Stimulated activated CD8-positive, alpha-beta memory T cell treated with anti-CD3 and anti-CD28 coated beads, Interleukin-4, amount 100 ng/mL, for 48 hours (primary cell): Measurements from ENCODE around the gene NUDT14.

Experiments
- DNase-seq: peaks from one replicate; pipeline ENCODE4 v3.0.0-alpha.2; 2020

NUDT14 gene

DNA sequence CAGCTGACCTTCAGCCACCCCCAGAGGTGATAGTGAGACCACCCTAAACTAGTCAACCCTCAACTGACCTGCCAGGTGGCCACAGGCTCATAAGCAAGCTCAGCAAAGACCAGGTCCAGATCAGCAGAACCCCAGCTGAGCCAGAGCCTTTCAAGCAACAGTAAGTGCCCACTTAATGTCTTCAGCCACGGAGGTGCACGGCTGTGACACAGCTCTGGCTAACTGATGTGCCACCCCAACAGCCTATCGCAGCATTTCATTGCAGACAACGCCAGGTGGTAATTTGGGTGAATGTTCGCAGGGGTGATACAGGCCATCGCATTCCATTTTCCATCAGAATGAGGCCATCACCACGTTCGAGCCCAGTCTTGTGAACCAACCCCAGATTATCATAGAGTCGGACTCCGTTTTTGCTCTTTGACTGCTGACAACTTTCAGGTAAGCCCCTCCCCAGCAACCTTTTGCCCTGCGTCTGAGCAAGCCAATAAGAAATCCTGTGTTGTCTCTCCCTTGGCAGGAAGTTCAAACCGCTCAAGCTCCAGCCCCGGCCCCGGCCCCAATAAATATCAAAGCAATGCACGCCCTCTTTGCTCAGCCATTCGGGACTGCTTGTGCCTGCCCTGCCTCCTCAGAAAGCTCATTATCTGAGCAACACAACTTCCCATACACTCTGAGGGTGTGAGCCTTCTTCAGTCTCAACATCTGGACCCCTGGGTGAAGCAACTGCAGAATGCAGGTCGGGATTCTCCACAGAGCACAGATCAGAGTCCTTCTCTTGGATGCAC is 56.9 kb downstream of the NUDT14 start:
- peak; percentile 9 for DNase-seq

DNA sequence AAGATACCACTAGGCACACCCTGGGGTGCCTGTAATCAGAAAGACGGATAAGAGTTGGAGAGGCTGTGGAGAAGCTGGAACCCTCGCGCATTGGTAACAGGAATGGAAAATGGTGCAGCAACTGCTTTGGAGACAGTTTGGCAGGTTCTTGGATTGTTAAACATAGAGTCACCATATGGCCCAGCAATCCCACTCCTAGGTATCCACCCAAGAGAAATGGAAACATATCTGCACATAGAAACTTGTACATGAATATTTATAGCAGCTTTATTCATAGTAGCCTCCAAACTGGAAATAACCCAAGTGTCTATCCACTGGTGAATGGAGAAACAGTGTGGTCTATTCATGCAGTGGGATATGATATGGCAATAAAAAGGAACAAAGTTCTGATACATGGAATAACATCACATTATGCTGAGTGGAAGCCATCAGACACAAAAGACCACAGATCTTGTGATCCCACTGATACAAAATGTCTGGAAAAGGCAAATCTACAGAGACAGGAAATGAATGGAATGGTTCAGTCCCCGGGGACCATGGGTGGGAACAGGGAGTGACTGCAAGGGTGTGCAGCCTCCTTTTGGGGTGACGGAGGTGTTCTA is 57.9 kb downstream of the NUDT14 start:
- DNase-seq, result no peak
